ENCODE data around the gene SIM1.

The SIM1 gene

DNA sequence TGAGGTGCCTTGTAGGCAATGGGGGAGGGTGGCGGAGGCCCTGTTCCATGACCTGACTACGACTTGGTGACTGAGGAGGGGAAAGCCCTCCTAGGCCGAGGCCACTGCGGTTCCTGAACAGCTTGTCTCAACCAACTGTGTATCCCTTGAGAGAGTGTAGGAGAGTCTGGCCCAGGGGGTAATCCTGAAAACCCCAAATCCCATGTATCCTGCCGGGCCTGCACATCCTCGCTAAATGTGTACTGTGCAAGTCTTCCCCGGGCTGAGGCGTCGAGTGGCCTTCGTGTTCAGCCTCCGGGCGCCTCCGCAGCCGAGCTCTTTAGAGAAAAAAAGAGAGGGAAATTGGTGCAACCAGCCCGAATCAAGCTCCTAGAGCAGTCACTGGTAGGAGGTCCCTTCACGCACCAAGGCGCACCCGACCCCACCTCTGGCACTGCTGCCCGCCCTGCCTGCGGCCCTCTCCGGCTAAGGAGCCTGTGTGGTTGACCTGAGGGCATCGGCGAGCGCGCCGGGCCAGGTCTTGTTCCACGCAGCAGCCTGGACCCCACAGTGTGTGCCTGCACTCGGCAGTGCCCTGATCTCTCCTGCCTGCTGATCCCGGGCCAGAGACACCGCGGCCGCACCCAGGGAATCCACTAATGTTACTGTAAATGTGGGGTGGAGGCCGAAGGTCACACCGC lies 7.3 kb downstream of the SIM1 start:
- DNase-seq (ENCODE audit: low spot score) = no peak

DNA sequence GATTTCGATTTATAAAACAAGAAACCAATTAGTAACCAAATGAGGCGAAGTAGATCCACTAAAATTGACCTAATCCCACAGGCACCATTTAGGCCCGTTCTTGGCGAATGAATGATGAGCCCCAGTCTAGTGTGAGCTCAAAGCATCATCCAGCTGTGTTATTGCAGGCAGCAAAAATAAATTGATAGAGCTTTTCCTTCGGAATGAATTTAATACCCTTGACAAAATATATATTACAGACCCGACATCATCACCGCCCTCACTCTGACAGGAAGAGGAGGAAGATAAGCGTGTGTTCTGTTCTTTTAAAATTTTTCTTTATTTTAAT lies 7.8 kb downstream of the SIM1 start:
- no peak for DNase-seq (ENCODE audit: low spot score)

DNA sequence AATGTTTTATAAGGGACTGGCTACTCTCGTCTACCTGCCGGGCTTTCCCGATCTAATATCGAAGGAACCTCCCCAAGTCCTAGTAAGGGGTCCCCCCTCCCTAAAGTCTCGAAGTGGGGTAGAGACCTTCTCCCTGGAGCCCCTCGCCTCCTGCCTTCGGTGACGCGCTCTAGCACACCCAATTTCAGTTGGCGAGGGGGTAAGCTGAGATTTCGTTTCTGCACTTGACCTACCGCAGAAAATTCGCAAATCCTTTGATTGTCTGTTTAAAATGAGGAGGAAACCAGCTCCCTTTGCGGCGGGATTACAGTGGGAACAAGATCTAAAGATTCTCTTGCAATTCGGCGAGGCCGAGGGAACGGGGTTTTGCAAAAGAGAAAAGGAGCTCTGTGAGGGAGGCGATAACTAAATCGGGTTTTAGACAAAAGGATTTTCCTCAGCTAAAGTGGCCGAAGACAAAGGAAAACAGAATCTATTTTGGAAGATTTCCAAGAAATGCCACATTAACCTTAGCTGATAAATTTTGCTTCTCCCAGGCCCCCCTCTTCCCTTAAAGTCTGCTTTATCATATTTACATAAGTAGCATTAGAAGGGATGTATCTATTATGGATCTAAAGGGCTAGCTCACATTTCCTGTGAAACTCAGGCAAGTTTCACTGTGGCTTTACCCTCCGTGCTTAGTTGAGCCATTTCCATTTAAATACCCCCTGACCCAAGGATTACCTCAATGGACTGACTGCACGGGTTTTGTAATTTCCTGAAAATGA lies 8.4 kb downstream of the SIM1 start:
- DNase-seq (ENCODE audit: low spot score) = no peak

GRCh38 chr6:100455230-100456124 lies 9.2 kb downstream of the SIM1 start:
- DNase-seq (ENCODE audit: low spot score) = no peak

GRCh38 chr6:100454551-100455229 lies 10.0 kb downstream of the SIM1 start:
- no peak for DNase-seq (ENCODE audit: low spot score)

DNA sequence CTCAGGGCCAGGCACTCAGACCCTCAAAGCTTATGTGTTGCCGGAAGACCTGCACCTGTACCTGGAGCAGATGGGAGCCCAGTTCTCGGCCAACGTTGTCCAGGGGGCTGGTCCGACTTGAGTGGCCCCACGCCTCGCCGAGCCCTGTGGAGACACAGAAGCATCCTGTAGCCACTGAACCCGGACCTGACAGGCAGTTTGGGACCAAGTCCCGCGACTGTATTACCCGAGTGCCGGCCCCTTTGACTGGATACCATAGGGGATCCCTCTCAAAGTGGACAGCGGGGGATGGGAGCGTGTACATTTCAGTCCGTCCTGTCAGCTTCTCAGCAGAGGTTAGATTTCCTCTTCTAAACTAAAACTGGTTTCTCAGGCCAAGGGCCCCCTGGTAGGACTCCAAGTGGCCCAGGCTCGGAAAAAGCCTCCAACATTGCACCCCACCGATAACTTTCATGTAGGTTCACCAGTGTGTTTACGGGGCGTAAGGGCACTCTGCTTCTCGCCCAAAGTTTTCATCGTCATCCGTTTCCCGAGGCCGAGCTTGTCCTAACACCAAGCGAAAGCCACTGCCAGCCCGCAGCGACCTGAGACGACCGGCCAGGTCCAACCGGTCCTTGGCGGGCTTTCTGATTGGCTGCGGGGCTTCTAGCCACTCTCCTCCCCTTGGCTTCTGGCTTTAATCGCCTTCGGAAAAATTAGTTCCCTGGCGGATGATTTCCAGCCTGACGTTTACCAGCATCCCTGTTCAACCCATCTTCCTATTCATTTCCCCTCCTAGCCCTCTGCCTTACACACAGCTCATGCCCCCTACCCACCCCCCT lies 10.8 kb downstream of the SIM1 start:
- DNase-seq (ENCODE audit: low spot score) = no peak

DNA sequence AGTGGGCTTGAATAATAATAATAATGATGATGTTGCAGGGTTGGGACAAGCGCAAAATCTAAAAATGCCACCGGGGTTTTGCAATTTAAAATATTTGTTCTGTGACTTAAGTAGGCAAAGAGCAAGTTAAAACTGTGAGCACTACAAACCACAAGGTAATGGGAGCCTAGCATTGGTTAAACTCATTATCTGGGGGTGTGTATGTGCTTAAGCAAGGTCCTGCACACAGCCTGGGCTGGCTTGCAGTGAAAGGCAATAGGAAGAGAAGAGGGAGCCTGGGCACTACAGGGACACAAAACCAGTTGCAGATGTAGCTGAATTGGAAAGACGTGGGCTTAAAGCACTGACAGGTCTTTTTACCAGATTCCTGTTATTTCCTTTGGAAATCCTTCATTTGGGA lies 11.7 kb downstream of the SIM1 start:
- no peak for DNase-seq (ENCODE audit: low spot score)

GRCh38 chr6:100451577-100451976 lies 13.1 kb downstream of the SIM1 start:
- no peak for DNase-seq (ENCODE audit: low spot score)

GRCh38 chr6:100449239-100449691 lies 15.5 kb downstream of the SIM1 start:
- no peak for DNase-seq (ENCODE audit: low spot score)

GRCh38 chr6:100447900-100448748 lies 16.6 kb downstream of the SIM1 start:
- no peak for DNase-seq (ENCODE audit: low spot score)

DNA sequence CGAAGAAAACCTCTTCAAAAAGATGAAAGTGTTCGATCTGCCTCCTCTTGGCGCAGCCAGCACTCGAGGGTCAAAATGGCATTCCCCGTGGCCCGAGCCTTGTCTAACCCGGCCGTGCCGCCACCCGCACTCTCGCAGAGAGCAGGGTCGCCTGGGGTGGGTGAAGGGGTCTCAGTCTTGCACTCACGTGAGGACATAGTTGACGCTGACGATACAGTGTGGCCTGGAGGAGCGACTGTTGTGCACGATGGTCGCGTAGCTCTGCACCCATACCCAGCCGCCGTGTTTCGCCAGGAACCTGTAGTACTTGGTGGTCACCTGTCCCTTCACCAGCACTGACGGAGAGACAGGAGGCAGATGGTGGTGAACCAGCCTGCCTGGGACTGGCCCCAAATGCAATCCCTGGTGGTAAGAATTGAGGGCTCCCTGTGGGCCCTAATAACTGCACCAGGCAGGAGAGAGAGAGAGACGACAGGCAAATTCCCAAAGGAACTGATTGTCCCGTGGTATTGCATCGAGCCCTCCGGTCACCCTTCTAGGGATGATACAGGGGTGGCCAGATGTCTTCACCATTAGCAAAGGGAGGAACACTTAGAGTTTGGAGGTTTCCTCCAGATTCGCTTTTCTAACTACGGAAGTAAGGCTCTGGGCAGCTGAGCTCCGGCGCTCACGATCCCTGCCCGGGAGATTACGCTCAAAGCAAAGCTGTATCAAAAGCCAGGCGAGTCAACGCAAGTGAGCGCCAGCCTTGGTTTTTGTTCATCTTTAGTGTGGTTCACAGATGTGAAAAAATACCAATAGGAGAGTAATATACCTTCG lies 17.4 kb downstream of the SIM1 start:
- DNase-seq (ENCODE audit: low spot score) = no peak

DNA sequence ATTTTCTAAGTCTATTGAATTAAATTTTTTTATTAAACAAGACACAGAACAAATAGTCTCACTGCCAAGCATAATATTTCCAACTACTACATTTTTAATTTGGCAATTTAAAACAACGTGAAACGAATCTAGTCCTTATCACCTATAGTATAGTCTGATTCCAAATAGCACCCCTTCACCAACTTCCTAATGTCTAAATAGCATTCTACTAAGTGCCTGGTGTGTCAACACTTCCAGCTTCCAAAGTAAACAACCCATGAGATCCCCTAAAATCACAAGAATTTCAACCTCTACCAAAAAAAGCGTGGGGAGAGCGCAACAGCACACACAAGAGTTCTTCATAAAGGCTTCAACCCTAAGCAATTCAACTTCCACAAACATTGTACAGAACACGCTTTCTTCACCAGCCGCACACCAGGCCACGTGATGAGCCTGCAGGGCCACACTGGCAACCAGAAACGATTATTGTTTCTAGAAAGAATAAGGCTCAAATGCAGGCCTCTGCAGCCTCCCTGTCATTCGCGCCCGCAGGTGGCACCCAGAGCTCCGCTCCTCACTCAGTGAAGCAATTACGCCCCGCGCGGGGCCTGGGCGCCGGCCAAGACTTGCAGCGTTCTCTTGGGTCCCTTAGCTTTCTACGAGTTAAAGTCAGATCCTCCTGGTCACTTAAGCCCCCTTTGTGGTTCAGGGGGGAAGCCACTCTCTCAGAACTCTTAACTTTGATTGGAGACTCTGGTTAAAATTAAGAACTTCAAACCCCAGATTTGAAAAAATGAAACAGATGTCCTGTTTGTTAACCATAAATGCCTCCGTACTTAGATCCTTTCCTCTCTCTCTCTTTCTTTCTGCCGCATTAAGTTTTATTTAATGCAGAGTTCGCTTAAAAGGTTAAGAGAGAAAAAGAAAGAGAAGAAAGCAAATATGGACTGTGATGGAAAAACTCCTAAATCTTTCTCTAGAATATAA lies 18.3 kb downstream of the SIM1 start:
- DNase-seq (ENCODE audit: low spot score) = no peak

DNA sequence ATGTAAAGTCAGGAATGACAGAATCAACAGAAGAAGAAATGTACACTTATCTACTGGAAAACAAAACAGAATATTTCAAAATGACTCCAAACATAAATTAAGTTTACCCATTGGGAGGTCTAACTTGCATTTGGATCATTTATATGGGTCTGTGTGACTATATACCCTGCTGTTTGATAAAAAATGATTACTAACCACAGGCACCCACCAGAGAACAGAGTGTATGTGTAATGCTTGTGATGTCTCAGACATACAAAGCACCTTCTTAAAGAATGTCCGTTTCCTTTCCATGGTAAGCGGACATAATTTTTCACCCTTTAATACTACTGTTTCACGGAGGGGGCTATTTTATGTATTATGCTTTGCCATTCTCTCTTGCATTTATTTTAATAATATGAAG lies 19.2 kb downstream of the SIM1 start:
- no peak for DNase-seq (ENCODE audit: low spot score)

DNA sequence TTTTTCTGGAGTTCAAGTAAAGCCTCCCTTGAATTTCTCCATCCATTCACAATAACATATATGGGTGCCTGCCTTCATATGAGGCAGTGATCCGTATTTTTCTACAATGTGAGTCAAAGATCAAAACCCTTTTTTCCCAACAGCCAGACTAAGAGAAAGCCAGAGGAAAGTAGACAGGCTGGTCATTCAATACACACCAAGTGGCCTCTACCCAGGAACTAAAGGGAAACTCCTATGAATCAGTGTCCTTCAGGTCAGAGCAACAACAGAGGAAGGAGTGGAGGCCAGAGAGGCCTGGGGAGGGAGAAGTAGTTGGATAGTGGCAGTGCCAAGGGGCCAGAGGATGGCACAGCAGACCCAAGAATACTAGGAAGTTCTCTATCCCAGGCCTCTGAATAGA lies 23.8 kb downstream of the SIM1 start:
- no peak for DNase-seq (ENCODE audit: low spot score)

GRCh38 chr6:100435299-100435698 lies 29.4 kb downstream of the SIM1 start:
- no peak for DNase-seq (ENCODE audit: low spot score)

DNA sequence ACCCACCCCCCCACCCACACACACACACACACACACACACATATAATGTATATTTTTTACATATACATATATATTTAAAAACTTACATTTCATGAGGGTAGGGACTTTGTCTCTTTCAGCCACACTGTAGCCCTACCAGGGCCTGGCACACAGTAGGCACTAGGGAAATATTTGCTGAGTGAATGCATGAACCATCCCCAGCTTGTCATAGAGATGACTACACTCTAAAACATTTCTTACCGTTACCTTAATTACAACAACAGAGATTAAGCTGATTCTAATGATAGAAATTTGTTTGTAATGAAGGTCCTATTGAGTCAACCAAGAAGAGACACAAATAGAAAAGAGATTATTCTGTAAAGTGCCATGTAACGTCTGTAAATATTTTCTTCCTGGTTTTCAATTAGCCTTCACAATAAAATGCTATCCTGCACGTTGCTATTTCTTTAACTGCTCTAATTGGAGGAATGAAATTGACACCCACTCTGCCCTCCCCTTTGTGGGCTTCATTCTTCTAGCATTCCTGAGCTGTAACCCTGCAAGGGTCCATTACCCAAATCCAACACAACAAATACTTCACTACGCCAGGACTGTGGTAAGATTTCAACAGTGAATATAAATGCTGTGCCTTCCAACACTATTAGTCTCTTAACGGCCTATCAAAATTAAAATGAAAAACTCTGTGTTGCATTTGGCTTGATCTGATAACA lies 30.8 kb downstream of the SIM1 start:
- no peak for DNase-seq (ENCODE audit: low spot score)

DNA sequence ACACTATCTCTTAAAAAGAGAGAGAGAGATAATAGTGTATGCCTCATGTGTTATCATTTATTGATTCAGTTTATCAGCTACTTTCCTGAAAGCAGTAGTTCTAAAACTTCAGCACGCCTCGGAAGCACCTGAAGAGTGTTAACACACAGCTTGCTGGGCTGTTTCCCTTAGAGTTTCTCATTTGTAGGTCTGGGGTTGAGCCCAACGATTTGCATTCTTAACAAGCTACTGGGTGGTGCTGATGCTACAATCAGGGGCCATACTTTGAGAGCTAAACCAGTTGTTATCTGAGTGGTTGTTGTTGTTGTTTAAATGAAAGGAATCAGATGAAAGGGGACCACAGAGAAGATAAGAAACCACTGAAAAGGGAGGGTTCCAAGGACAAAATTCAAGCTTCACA lies 32.6 kb downstream of the SIM1 start:
- no peak for DNase-seq (ENCODE audit: low spot score)

GRCh38 chr6:100430962-100431361 lies 33.8 kb downstream of the SIM1 start:
- no peak for DNase-seq (ENCODE audit: low spot score)

Measured in Ammon's horn (tissue), 1 donor.